Skeletal muscle satellite cell (primary cell): Measurements from ENCODE around the gene AIF1L. TPM values are rescaled to one million over a fixed set of nuclear protein-coding genes. Genes with fewer than 3 reads are reported as not detected.

Source experiments
- H3K27me3 ChIP-seq: 2 replicates; pipeline ENCODE4 v1.7.0; 2013; ENCODE audit warnings: low read length; ENCODE audit not compliant: control insufficient read depth, insufficient read depth
- H3K36me3 ChIP-seq: 2 replicates; pipeline ENCODE4 v1.7.0; 2013; ENCODE audit warnings: mild to moderate bottlenecking, control low read depth, low read length; ENCODE audit not compliant: insufficient read depth
- H3K4me1 ChIP-seq: 2 replicates; pipeline ENCODE4 v1.7.0; 2013; ENCODE audit warnings: low read length; ENCODE audit not compliant: control insufficient read depth, insufficient read depth
- H3K4me2 ChIP-seq: 2 replicates; pipeline ENCODE4 v1.7.0; 2013; ENCODE audit warnings: mild to moderate bottlenecking, low read length
- H3K4me3 ChIP-seq: 2 replicates; pipeline ENCODE4 v1.7.0; 2013; ENCODE audit warnings: low read length
- H3K9ac ChIP-seq: 2 replicates; pipeline ENCODE4 v1.7.0; 2013; ENCODE audit warnings: mild to moderate bottlenecking, low read depth, low read length, moderate library complexity
- H3K9me3 ChIP-seq: replicated peaks from 2 replicates; pipeline ENCODE4 v1.7.0; 2013; ENCODE audit warnings: mild to moderate bottlenecking, control low read depth, low read length
- small RNA-seq: library from RNA; depleted of rRNA; stranded (forward); fragments of <200 nt; gene quantifications from one replicate; pipeline ENCODE3, GENCODE V24; 2012

AIF1L gene

GRCh38 chr9:131161585-131161984 is 65.3 kb downstream of the AIF1L start:
- no peaks in the 10 kb centered on the region for H3K27me3 ChIP-seq
- H3K4me2 ChIP-seq: no peak overlapping the region
- no peak overlapping the region for H3K4me3 ChIP-seq
- H3K36me3 ChIP-seq: peaks cover 44% of the 10 kb centered on the region
- H3K4me1 ChIP-seq: no peaks in the 10 kb centered on the region
- no peaks in the 10 kb centered on the region for H3K9me3 ChIP-seq
- no peak overlapping the region for H3K9ac ChIP-seq

- H3K36me3 ChIP-seq: peaks cover 52% of the 10 kb centered on the region
- no peaks in the 10 kb centered on the region for H3K4me1 ChIP-seq
- H3K9me3 ChIP-seq: no peaks in the 10 kb centered on the region
- no peaks in the 10 kb centered on the region for H3K27me3 ChIP-seq
- H3K9ac ChIP-seq: no peak overlapping the region
- no peak overlapping the region for H3K4me3 ChIP-seq
- no peak overlapping the region for H3K4me2 ChIP-seq
Measured at GRCh38 chr9:131162886-131163285, 66.6 kb downstream of the AIF1L start.

- Histone ChIP-seq H3K4me3 (no peak overlapping the region), H3K9me3 (no peaks in the 10 kb centered on the region), H3K4me2 (no peak overlapping the region), H3K9ac (no peak overlapping the region), H3K27me3 (no peaks in the 10 kb centered on the region), H3K36me3 (peaks cover 61% of the 10 kb centered on the region), H3K4me1 (no peaks in the 10 kb centered on the region)
Measured at GRCh38 chr9:131165523-131165922, 69.2 kb downstream of the AIF1L start.

- no peaks in the 10 kb centered on the region for H3K4me1 ChIP-seq
- no peak overlapping the region for H3K4me3 ChIP-seq
- H3K9me3 ChIP-seq: no peaks in the 10 kb centered on the region
- H3K36me3 ChIP-seq: peaks cover 52% of the 10 kb centered on the region
- no peak overlapping the region for H3K9ac ChIP-seq
- H3K27me3 ChIP-seq: no peaks in the 10 kb centered on the region
- H3K4me2 ChIP-seq: no peak overlapping the region
Measured at GRCh38 chr9:131167146-131167692, 70.9 kb downstream of the AIF1L start.

GRCh38 chr9:131167936-131168335 is 71.6 kb downstream of the AIF1L start:
- H3K27me3 ChIP-seq: no peaks in the 10 kb centered on the region
- no peak overlapping the region for H3K4me3 ChIP-seq
- no peak overlapping the region for H3K4me2 ChIP-seq
- H3K9me3 ChIP-seq: no peaks in the 10 kb centered on the region
- peaks cover 45% of the 10 kb centered on the region for H3K36me3 ChIP-seq
- H3K9ac ChIP-seq: no peak overlapping the region
- no peaks in the 10 kb centered on the region for H3K4me1 ChIP-seq

GRCh38 chr9:131169563-131170240 is 73.4 kb downstream of the AIF1L start:
- no peaks in the 10 kb centered on the region for H3K4me1 ChIP-seq
- no peak overlapping the region for H3K9ac ChIP-seq
- H3K4me2 ChIP-seq: no peak overlapping the region
- peaks cover 41% of the 10 kb centered on the region for H3K36me3 ChIP-seq
- H3K4me3 ChIP-seq: no peak overlapping the region
- H3K27me3 ChIP-seq: no peaks in the 10 kb centered on the region
- H3K9me3 ChIP-seq: no peaks in the 10 kb centered on the region

Small RNA genes within 50 kb of the gene (small RNA-seq; reads per million reads assigned to genes)
- gene RNU6-881P: not detected
